ENCODE results near the gene TSPAN14.

TSPAN14 gene

DNA sequence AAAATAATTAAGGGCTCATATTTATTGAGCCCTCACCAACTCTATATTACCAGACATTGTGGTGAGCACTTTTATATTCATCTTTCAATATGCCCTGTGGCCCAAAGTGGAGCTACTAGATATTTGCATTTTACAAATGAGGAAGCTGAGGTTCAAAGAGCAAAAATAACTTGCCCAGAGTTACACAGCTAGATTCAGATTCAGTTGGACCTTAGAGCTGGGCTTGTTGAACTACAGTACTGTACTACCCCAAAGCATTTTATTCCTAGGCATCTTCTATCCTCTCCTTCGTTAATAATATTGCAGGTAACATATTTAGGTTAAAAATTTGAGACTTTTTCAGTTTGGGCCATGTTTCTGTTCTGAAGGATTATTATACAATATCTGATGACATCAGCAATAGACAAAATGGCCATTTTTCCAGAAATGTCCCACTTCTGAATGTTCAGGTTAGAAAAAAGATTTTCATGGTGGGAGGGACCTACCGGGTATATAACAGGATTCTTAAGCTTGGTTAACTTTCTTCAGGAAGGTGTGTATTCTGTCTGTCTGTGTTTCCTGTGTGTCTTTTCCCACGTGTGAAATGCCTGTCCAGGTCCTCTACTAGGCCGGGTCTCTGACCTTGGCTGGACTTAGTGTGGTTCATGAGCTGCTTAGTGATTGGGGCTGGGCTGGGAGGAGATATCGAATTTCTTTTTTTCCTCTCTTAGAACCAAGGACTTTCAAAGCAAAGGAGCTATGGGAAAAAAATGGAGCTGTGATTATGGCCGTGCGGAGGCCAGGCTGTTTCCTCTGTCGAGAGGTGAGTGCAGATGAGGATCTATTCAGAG, 32.2 kb upstream of the TSPAN14 start:
- peak; percentile 56 for DNase-seq (ENCODE audit: low spot score)

DNA sequence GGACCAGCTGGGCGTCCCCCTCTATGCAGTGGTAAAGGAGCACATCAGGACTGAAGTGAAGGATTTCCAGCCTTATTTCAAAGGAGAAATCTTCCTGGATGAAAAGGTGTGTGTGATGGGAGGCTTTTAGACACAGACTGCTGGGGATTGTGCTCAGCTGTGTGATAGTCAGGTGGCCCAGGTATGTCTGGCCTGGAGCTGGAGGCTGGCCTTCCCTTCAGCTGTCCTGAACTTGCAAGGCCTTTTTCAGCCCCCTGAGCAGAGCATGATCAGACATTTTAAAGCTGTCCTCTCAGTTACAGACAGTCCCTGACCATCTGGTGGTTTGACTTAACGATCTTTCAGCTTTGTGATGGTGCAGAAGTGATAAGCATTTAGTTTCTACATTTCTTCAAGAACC, 28.2 kb upstream of the TSPAN14 start:
- DNase-seq (ENCODE audit: low spot score): no peak

DNA sequence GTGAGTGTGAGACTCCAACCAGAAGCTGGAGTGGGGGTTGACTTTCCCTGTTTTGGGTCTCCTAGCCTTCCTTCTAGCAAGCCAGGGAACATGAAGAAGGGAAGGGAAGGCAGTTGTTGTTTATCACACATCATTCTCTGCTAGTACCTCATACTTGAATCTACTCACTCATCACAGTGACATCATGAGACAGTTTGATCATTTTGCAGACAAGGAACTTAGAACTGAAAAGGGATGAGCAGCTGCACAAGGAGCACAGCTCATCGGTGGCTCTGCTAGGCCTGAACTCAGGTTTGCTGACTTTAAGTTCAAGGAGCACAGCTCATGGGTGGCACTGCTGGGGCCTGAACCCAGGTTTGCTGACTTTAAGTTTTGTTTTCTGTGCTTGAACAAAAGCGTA, 26.6 kb upstream of the TSPAN14 start:
- no peak for DNase-seq (ENCODE audit: low spot score)

DNA sequence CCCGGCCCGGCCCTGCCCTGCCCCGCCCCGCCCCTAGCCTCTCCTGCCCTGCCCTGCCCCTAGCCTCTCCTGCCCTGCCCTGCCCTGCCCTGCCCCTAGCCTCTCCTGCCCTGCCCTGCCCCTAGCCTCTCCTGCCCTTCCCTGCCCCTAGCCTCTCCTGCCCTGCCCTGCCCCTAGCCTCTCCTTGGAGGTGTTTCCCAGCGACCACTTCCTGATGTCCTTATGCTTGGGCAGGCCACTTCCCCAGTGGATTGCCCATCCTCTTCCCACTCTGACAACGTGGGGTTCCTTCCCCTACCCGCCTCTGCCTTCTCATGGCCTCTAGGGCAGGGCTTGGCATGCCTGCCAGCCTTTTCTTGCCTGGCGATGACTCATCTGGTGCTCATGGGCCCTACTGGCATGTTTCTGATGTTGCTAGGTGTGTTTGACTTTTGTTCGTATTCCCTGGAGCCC, 24.6 kb upstream of the TSPAN14 start:
- DNase-seq (ENCODE audit: low spot score): no peak

DNA sequence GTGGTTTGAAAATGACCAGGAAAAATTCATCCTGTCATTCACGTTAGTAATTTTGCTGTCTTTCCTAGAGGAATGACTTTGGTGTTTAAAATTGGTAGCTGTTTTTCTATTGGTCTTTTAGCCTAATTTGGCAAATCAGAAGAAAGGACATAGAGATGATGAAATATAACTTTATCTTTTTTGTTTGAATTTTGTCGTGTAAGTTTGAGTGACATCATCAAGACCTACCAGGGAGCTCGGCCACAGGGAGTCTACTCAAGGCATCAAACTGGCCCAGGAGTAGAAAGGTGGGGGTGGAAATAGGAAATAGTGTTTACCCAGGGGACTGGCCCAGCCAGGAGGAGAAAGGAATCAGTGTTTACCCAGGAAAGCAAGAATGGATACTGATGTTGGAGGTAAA, 21.0 kb upstream of the TSPAN14 start:
- no peak for DNase-seq (ENCODE audit: low spot score)

DNA sequence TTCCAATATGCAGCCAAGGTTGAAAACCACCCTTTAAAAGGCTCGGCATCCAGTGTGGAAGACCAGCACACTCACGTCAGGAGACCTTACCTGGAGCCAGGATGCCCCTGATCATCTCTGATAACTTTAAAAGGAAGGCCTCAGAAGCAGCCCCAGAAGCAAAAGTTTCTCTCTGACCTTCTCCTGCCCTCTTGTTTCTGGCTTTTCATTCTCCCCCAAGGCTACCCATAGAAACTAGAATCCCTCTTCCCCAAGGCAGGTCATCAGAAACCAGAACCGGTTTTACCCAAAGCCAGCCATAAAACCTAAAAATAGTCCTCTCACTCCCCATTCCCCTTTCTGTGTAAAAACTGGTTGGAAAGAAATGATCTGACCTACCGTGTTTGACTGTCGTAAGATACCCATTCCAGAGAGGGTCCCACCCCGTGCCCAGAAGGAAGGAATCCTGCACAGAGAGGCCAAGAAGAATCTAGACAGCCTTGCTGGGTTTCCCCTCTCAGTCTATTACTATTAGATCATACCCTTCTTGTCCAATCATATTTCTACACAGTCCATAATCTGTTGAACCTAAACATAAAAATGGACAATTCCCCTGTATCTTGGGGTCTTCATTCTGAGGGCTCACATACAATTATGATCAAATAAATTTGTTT, 17.5 kb upstream of the TSPAN14 start:
- DNase-seq (ENCODE audit: low spot score): no peak

DNA sequence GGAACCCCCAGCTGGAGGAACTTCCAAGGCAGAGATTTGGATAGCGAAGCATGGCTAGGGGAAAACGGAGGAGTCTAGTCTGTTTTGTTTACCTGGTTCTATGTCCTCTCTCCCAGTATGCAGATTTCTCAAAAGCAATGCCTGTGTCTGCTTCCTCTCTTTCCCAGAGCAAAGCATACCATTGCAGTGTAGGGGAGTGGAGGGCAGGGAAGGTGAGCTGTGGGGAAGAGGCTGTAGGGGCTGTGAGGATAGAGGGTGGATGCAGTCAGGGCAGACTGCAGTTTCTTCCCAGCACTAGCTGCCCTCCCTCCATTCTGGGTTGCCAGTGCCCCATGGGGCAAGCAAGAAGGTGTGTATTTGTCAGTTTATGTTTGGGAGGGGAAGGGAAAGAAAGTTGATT, 16.9 kb upstream of the TSPAN14 start:
- DNase-seq (ENCODE audit: low spot score): no peak

DNA sequence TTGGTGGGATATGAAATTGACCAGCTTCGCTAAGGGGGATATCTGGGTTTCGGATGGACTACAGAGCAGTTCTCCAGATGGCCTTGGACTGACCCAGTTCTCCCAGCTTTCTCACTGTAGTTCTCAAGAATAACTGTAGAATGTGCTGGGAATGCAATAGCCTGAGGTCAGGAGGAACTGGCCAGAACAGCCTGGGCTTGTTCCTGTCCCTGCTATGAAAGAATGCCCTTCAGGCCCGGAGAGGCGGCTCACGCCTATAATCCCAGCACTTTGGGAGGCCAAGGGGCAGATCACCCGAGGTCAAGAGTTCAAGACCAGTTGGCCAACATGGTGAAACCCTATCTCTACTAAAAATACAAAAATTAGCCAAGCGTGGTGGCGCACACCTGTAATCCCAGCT, 12.3 kb upstream of the TSPAN14 start:
- no peak for DNase-seq (ENCODE audit: low spot score)

DNA sequence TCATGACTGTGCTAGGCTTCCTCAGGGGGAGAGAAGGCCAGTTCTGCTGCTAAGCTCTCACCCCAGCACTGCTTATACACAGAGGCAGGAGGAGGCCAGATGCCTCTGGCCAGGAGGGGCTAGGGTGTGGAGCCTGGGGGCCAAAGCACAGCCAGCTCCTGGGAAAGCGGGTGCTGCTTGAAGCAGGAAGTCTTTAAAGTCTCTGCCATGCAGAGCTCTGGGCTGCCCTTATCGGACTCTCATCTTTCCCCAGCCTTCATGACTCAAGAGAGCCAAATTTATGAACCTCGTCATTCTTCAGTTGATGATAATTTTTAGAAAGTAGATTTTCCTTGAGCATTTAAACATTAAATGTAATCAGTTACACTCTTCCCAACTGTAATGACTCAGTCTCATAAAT, 11.2 kb upstream of the TSPAN14 start:
- DNase-seq (ENCODE audit: low spot score): no peak

DNA sequence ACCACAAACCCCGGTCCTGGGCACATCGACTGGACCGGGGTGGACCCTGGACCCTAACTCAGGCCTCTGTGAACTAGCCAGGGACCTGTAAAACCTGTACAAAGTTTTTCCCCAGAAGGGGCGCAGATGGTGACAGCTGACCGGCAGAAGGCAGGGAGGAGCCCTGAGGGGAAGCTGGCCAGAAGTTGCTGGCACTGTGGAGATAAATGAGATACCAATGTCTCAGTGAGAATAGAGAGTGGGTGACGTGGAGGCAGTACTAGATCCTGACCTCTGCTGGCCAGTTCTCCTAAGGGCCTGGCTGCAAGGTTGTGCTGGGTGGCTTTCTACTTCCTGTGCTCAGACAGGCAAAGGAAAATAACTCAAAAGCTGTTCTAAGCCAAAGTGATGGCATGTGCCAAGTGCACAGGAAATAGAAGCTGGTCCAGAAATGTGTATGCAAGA, 10.6 kb upstream of the TSPAN14 start:
- peak; percentile 46 for DNase-seq (ENCODE audit: low spot score)

DNA sequence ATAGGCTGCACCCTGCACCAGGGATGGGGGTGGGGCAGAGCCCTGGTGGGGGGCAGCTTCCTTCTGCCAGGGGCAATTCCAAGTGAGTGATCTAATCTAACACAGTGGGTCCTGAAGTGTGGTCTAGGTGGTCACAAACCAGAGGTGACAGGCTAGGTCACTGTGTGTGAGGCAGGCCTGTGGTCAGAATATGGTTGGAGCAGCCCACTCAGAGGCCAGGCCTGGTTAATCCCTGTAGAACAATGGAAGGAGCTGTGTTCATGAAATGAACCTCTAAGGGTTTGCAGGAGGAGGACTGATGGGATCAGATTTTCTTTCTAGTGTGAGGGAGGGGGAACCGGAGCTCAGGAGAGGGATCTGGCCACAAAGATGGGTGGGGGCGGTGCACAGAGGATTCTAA, 10.0 kb upstream of the TSPAN14 start:
- DNase-seq (ENCODE audit: low spot score): no peak

DNA sequence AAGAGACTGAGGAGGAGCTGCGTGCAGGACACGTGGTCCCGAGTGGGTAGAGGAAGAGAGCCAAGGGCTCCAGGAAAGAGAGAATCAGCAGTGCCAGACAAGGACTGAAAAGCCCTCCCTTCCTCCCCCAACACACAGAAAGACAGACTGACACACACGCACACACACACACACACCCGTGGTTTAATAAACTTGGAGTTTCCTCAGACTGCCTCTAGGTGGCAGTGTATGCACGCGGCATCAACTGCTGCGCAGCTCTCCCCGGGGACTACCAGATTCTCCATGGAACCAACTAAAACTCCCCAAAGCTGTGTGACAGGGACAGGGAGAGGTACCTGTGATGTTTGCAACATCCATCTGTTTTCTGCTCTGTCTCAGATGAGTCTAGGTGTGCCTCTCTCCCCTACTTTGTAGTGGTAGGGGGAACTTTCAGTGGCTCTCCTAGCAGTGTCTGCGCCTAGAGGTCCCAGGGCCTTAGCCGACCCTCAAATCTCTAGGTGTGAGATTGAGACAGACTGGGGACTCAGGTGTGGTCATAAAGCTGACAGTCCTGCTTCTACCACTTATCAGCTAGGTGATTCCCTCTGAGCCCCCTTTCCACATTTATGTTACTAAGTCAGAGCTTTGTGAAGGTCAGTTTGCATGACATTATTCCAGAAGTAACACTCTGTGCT, 9.3 kb upstream of the TSPAN14 start:
- DNase-seq (ENCODE audit: low spot score): peak; percentile 71

DNA sequence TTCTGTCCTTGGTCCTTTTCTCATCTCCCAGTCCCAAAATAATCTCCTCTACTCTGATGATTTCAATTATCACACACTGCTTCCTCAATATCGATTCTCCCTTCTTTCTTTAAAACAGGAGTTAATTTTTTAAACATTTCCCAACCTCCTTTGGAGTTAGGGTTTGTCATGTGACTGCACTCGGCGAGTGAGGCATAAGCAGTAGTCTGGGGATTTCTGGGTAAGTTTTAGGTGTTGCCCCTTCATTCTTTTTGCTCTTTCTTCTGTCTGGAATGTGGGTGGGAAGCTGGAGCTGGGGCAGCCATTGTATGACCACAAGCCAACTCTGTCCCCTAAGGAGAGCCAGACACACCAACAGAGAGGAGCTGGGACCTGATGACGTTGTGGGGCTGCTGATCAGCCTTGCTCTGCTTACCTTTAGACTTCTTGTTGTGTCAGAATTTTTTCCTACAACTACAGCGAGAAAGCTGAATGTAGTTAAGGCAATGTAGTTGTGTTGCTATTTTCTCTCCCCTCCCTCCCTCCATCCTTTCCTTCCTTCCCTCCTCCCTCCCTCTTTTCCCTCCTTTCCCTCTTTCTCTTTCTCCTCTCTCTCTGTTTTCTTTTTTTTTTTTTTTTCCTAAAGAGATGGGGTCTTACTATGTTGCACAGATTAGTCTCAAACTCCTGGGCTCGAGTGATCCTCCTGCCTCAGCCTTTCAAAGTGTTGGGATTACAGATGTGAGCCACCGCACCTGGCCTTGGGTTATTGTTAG, 6.5 kb upstream of the TSPAN14 start:
- no peak for DNase-seq (ENCODE audit: low spot score)

DNA sequence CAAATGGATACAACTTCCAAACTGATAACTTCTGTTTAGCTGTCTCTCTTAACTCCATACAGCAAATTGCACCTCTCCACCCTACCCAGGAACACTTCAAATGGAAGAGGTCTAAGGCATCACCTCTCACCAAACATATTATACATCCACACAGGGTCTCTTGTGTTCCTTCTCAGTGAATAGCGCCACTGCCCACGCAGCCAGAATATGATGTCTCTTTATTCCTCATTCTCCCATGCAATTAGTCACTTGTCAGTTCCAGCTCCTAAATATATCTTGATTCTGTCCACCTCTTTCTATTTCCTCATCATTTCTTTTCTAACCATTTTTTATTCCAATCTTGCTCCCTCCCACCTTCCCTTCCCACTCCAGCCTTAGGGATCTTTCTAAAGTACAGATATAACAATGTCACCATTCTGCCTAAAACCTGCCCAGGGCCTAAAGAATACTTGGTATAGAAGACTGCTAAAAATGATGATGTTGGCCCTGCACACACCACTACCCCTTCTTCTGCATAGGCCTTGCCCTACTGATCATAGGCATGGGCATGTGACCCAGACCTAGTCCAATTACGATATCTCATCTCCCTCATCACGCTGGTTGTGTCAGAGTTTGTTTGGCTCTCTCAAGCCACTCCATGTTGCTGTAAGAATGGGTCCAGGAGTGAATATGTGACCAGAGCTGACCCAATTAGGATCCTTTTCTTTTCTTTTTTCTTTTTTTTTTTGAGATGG, 5.7 kb upstream of the TSPAN14 start:
- no peak for DNase-seq (ENCODE audit: low spot score)

DNA sequence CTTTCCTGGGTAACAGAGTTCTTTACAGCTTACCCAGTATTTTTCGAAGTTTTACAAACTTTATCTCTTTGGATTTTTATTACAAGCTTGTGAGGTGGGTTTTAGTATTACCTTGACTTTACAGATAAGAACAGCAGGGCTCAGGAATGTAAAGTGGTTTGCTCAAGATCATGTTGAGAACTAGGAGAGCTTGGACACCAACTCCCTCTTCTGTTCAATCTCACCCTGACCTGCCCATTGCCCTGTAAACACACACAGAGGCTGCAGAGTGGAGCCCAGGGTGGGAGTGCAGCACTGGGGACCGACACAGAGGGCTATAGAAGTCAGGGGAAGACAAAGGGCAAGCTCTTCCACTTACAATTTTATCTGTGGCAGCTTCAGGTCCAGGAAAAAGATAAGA, 4.6 kb upstream of the TSPAN14 start:
- DNase-seq (ENCODE audit: low spot score): no peak

DNA sequence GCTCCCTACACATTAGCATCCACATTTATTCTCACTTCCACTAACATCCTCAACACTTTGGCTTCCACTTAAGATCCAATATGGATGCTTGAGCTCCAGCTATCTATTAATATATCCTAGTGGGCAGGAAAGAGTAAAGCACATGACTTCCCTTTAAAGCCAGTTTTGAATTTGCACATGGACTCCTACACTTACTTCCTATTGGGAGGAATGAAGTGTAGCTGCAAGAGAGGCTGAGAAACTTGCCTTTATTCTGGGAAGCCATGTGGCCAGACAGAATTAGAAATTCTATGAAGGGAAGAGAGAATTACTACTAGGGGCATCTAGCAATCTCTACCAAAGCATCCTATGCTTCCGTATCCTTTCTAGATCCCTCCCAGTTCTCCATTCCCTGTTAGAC, 3.0 kb upstream of the TSPAN14 start:
- DNase-seq (ENCODE audit: low spot score): no peak

DNA sequence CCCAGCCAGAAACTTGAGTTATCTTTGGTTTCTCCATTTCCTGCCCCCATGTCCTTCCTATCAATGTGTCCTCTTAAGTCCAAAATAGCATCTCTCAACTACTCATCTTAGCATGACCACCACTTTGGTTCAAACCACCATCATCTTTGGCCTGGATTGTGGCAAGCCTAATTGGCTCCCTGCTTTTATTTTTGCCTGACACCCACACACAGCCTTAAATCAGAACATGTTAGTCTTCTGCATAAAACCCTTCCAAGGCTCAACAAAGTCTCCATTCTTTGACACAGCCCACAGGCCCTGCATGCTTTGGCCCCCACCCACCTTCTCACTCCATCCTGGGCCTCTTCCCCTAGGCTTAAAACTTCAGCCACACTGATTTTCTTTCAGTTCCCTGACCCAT, 2.0 kb upstream of the TSPAN14 start:
- DNase-seq (ENCODE audit: low spot score): no peak

DNA sequence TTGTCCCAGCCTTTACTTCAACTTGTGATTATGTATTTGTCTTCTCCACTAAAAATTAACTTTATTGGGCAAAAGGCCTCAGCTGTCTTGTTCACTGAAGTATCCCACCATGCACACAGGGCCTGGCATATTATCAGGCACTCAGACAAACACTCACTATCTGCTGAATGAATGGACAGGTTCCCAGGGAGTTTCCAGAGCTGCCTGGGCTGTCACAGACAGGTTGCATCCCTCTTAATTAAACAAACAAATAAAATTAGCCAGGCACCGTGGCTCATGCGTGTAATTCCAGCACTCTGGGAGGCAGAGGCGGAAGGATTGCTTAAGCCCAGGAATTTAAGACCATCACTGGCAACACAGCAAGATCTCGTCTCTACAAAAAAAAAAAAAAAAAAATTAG, 1.5 kb upstream of the TSPAN14 start:
- DNase-seq (ENCODE audit: low spot score): no peak

DNA sequence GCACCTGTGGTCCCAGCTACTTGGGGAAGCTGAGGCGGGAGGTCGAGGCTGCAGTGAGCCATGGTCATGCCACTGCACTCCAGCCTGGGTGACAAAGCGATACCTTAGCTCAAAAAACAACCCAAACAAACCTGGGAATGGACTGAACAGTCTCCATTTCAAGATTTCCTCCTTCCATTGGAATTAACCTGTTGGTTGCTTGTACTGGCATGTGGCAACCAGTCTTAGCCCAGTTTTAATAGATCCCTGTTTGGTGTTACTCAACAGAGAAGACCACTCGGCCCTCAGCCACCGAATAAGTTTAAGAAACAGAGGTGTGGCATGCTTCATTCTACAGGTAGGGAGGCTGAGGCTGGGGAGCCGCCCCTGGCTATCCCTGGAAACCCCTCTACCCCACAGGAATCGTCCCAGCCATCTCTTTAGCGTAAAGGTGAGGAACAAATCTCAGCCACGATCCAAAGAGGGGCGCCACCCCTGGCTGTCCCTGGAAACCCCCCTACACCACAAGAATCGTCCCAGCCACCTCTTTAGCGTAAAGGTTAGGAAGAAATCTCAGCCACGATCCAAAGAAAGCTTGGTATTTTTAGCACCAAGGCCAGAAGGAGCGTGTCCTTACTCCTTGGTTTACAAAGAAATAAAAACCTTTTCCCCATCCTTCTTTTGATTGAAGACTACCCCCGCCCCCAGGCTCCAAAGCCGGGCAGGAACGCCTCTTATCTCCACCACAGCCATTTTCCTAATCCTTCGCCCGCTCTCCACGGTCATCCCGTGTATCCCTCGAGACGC, 861 bp upstream of the TSPAN14 start:
- DNase-seq (ENCODE audit: low spot score): no peak

DNA sequence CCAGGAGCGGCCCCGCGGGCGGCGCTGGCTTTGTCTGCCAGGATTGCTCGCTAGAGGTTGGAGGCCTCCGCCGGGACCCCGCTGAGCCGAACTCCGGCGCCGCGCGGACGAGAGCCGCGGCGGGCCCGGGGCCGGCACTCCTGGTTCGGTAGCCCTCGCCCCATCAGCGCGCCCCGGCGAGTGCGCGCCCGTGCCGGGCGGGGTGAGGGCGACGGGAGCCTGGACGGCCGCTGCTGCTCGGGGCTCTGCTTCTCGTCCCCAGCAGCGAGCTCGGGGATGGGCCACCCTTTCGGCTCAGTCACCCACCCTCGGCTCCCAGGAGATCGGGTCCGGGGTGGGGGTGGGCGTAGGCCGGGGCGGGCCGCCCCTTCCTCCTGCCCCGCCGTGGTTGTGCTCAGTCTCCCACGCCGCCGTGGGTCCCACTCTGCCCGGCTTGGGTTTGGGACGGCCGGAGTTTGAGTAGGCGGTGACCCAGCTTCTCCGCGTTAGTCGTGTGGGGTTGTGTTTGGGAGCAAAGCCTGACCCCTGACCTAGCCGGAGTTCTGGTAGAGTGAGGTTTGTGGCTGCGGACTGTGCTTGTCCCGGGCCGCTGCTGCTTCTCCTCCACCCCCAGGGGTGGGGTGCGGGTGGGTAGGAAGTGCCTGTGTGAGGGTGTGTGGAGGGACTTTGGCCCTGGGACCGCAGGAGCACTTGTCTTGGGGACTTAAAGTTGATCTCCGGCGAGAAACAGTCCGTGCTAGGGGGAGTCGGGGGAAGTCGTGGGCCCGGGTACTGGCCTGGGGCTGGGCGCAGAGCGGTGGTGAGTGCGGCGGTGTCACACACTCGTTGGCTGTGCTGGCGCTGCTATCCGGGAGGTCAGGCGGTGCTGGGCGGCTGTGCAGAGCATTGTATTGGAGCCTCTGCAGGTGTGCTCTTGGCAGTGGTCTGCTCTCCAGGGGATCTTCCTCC, 677 bp downstream of the TSPAN14 start:
- DNase-seq (ENCODE audit: low spot score): no peak

Data from NAMALWA (cell line).